Smooth muscle cell of the brain vasculature (primary cell): ENCODE data around the gene TEAD1.
A peak's percentile ranks its signal among the peaks of the same experiment; 100 is the strongest.

ENCODE experiments used
- DNase-seq: peaks from one replicate; pipeline ENCODE4 v3.0.0-alpha.2; 2012; ENCODE audit warnings: low read depth, low spot score

TEAD1 gene

GRCh38 chr11:12666915-12667314 lies 7.3 kb upstream of the TEAD1 start:
- no peak for DNase-seq

DNA sequence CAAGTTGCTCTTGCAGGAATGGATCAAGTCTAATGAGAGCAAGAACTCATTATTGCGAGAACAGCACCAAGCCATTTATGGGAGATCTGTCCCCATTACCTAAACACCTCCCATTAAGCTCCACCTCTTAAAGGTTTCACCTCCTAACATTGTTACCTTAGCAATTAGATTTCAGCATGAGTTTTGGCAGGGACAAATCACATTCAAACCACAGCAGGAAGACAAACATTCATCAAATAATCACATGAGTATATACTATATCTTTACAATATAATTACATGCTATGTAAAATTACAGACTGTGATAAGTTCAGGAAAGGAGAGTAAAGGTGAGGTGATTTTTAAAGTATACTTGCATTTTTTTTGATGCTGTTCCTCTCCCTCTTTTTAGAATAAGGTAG lies 6.6 kb upstream of the TEAD1 start:
- DNase-seq, result no peak

DNA sequence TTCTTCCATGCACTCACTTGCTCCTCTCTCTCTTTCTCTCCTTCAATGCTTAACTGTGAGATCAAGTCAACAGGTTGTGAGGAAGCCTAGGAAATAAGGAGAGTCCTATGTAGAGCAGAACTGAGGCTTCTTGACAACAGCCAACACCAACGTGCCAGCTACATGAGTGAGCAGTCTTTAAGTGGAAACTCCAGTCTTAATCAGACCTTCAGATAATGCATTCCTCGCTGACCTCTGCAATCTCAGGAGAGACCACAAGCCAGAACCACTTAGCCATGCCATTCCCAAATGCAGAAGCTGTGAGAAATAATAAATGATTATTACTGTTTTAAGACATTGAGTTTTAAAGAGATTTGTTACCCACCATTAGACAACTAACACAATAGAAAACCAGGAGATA lies 6.1 kb upstream of the TEAD1 start:
- no peak for DNase-seq

DNA sequence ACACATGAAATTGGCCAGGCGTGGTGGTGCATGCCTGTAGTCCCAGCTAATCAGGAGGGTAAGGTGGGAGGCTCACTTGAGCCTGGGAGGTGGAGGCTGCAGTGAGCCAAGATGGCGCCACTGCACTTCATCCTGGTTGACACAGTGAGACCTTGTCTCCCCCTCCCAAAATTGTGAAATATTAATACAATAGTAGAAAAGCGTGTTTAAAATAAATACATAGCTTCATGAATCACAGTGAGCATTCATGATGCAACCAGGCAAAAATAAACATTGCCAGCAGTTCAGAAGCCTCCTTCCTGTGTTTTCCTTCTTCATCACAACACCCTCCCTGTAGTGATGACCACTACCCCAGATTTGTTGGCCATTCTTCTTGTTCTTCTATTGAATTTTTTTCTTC lies 4.3 kb upstream of the TEAD1 start:
- DNase-seq, result no peak

- DNase-seq, result no peak
Measured at GRCh38 chr11:12671370-12671769, 2.9 kb upstream of the TEAD1 start.

- no peak for DNase-seq
Measured at GRCh38 chr11:12673601-12673923, 659 bp upstream of the TEAD1 start.

- no peak for DNase-seq
Measured at GRCh38 chr11:12674571-12674935, 332 bp downstream of the TEAD1 start.

- no peak for DNase-seq
Measured at GRCh38 chr11:12674936-12675696, 895 bp downstream of the TEAD1 start.

- DNase-seq, result no peak
Measured at GRCh38 chr11:12675951-12676711, 1.9 kb downstream of the TEAD1 start.

- no peak for DNase-seq
Measured at GRCh38 chr11:12677131-12677530, 2.9 kb downstream of the TEAD1 start.

DNA sequence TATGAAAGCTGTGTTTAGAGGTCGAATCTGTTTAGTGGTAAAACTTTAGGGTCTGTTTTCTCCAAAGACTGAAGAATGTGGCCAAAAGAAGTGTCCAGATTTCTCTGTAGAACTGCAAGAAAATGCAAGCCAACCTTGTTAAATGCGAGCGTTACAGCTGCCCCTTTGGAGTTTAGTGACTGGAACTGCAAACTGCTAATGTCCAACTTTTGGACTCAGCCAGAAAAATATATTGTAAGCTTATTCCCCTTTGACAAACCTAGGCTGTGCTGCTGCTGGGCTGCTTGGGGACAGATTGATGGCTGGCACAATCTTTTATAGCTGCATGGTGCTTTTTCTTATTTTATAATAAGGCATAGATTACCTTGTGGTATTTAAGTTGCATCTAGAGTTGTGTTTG lies 3.9 kb downstream of the TEAD1 start:
- DNase-seq, result no peak

DNA sequence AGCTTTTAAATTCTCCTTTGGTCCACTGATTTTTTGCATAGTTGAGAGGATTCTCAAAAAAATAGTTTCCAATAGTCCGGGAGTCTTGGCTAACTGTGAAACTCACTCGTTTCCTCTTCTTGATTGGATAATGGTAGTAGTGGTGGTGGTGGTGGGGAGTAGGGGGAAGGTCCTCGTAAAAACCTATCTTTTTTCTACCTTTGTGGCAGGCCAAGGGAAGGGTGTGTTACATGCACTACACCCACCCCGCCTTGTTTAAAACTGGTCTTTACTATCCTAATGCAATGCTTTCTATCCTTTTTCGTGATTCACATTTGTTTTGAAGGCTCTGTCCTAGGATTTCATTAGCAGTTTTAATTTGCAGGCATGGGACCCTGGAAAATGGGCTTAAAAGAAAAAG lies 4.8 kb downstream of the TEAD1 start:
- no peak for DNase-seq

- no peak for DNase-seq
Measured at GRCh38 chr11:12679471-12679870, 5.2 kb downstream of the TEAD1 start.

DNA sequence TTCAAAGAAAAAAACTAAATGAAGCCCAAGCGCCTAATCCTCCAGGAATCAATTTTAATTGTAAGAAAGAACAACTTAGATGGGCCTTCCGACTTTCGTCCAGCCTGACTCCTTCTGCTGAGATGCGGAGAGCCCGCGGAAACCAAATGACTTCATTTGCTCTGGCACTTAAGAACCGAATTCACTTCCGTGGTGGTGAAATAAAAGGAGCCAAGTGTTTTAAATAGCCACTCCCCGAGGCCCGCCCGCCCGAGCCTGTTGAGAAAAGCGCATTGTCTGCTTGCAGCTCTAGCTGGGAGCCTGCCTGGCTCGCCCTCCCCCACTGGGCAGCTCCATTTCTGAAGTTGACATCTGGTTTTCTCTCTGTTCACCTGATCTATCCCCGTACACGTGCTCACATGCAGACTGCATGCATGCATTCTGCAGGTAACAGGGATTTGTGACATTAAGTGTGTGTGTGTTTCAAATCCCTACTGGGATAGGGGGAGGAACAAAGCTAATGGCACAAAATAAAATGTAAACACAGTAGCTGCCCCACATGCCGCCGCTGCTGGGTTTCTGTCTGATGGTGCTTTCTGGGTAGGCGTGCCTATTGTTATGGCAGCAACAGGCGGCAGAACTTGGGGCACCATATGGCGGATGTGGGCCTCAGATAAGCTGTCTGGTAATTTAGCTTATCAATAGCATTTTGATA lies 6.2 kb downstream of the TEAD1 start:
- DNase-seq, result peak; percentile 80

DNA sequence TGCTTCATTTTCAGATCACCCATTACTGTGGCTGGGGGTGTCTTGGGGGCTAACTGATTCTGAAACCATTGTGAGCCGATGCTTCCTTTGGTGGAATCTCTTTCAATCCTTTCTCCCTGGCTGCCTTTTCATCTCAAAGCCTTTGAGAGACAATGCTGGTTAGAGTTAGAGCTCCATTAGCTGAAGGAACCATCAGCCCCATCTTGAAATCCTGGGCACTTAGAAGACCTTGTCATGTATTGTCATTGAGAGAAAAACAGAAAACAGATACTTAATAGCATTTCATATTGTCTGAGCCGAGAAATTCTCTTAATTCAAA lies 6.7 kb downstream of the TEAD1 start:
- no peak for DNase-seq

- DNase-seq, result no peak
Measured at GRCh38 chr11:12681466-12681865, 7.2 kb downstream of the TEAD1 start.

- DNase-seq, result no peak
Measured at GRCh38 chr11:12682288-12682687, 8.1 kb downstream of the TEAD1 start.

GRCh38 chr11:12682737-12683500 lies 8.7 kb downstream of the TEAD1 start:
- no peak for DNase-seq

GRCh38 chr11:12683874-12684273 lies 9.7 kb downstream of the TEAD1 start:
- DNase-seq, result no peak

DNA sequence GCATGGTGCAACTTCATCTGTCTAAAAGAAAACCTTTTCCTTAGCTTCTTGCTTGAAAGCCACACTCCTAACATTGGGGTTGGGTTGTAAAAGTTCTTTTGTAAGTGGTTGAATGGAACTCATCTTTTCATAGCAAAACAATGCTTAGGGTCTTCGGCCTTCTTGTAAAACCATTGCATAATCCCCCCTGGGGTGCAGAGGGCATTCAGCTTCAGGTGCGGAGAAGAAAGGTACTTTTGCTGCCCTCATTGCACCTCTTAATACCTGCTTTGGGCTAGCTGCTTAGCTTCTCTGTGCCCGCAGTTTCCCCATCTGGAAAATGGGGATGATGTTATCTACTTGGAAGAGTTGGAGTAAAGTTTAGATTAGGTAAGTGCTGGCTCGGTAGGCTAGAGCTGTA lies 10.1 kb downstream of the TEAD1 start:
- no peak for DNase-seq

GRCh38 chr11:12684816-12685215 lies 10.6 kb downstream of the TEAD1 start:
- no peak for DNase-seq

DNA sequence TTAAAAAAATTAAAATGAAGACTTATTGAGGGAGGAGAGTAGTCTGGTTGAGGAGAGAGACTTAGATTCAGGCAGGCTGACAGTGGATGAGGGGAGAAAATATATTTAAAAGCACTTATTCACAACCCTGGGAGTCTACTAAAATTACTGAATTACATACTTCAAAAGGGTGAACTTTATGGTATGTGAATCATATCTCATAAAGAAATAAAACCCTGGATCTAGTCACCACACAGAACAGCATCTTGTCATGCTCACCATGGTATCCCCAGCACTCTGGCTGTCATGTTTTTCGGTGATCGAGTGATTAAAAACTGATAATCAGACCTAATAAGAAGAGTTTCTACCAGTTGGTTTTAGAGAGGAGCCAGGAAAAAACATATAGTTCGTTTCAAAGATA lies 11.0 kb downstream of the TEAD1 start:
- no peak for DNase-seq
